Measurements from ENCODE around the gene DNAJC21.
"Not testable (repeated sequence)": the region's sequence is repeated elsewhere in the genome, so short reads cannot be mapped to it uniquely, and the experiment has no call there.

The DNAJC21 gene

DNA sequence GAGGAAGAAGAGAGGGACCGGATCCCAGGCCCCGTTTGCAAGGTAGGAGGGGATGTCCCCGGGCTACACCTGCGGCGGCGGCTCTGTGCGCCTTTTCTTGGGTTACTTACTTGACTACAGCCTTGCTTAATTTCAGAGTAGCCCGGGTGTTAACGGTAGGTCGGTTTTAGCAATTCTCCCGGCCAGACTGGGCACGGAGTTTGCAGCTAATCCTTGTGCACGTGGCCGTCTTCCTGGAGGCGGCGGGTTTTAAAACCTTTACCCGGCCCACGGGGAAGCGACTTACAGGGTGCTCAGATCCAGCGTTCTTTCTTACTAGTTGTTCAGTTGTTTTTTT, 13.5 kb upstream of the DNAJC21 start:
- H3K9me3 ChIP-seq (replicated peaks in 1 of 11): no peaks in the 10 kb centered on the region
- H3K9ac ChIP-seq: peak overlapping the region; percentile 87 to 98 (median 92)
- peaks cover 24 to 40% (median 32%) of the 10 kb centered on the region in 10 experiments for H3K4me1 ChIP-seq
- peaks cover 0 to 53% (median 26%) of the 10 kb centered on the region in 11 experiments; a peak in 17 of 22 replicates for H4K20me1 ChIP-seq
- no peaks in the 10 kb centered on the region for H3K27me3 ChIP-seq
- peaks cover 31 to 60% (median 55%) of the 10 kb centered on the region in 11 experiments for H3K36me3 ChIP-seq
- peak overlapping the region; percentile 84 to 100 (median 92) for H3K4me3 ChIP-seq
- peak overlapping the region; percentile 64 to 96 (median 90) for H3K27ac ChIP-seq
- TF ChIP-seq Cebpa-rat (IDR thresholded peaks at IDR 0.05): no peak
- peak overlapping the region; percentile 83 to 99 (median 89) for H3K4me2 ChIP-seq

DNA sequence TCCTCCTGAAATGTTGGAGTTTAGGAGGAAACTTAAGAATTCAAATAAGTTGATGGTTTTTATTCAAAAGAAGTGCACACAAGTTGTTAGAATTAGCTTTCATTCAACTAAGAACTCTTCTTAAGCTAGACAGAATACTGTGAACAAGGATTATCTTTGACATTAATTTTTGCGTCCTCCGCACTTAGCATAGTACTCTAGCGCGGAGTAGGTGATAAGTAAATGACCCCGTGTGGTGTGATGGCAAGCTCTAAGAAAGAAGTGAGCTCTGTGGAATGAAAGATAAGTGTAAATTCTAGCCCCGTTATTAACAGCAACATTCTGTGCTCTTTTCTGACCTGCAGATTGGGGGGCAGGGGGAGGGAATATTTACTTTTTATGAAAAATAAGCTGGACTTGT, 12.8 kb upstream of the DNAJC21 start:
- no peaks in the 10 kb centered on the region for H3K9me3 ChIP-seq (replicated peaks in 1 of 11)
- H3K4me1 ChIP-seq: peaks cover 24 to 40% (median 32%) of the 10 kb centered on the region in 10 experiments
- peak overlapping the region; percentile 84 to 100 (median 92) for H3K4me3 ChIP-seq
- H3K27ac ChIP-seq: peak overlapping the region; percentile 64 to 96 (median 90)
- H3K9ac ChIP-seq: peak overlapping the region; percentile 87 to 98 (median 92)
- peaks cover 0 to 57% (median 33%) of the 10 kb centered on the region in 11 experiments; a peak in 17 of 22 replicates for H4K20me1 ChIP-seq
- H3K4me2 ChIP-seq: peak overlapping the region; percentile 83 to 99 (median 89)
- H3K27me3 ChIP-seq: no peaks in the 10 kb centered on the region
- H3K36me3 ChIP-seq: peaks cover 31 to 60% (median 55%) of the 10 kb centered on the region in 11 experiments
- no peak for TF ChIP-seq Cebpa-rat (IDR thresholded peaks at IDR 0.05)

DNA sequence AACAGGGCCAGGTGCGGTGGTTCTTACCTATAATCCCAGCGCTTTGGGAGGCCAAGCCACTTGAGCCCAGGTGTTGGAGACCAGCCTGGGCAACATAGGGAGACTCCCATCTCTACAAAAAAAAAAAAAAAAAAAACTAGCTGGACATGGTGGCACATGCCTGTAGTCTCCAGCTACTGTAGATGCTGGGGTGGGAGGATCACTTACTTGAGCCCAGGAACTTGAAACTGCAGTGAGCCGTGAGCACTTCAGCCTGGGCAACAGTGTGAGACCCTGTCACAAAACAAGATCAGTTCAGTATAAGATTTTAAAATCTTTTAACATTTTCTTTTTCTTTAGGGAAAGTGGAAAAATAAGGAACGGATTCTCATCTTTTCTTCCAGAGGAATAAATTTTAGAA, 11.3 kb upstream of the DNAJC21 start:
- H3K27me3 ChIP-seq: no peaks in the 10 kb centered on the region
- peaks cover 38 to 61% (median 55%) of the 10 kb centered on the region in 11 experiments for H3K36me3 ChIP-seq
- no peaks in the 10 kb centered on the region for H3K9me3 ChIP-seq (replicated peaks in 1 of 11)
- peaks cover 0 to 69% (median 39%) of the 10 kb centered on the region in 11 experiments; a peak in 17 of 22 replicates for H4K20me1 ChIP-seq
- peaks cover 24 to 36% (median 31%) of the 10 kb centered on the region in 10 experiments for H3K4me1 ChIP-seq
- H3K27ac ChIP-seq: no peak overlapping the region
- H3K4me3 ChIP-seq: peak overlapping the region in 8 of 10 experiments; percentile 84 to 100 (median 91); a peak in 6 of 20 replicates
- H3K4me2 ChIP-seq: peak overlapping the region; percentile 83 to 99 (median 89); a peak in 20 of 22 replicates
- H3K9ac ChIP-seq: peak overlapping the region in 6 of 11 experiments; percentile 19 to 91 (median 33); a peak in 4 of 22 replicates
- TF ChIP-seq Cebpa-rat (IDR thresholded peaks at IDR 0.05): no peak

- no peak for TF ChIP-seq Cebpa-rat (IDR thresholded peaks at IDR 0.05)
- Histone ChIP-seq H3K27ac (no peak overlapping the region), H3K4me1 (peaks cover 17 to 36% (median 26%) of the 10 kb centered on the region in 10 experiments), H3K9me3 (replicated peaks in 1 of 11) (no peaks in the 10 kb centered on the region), H3K36me3 (peaks cover 49 to 69% (median 65%) of the 10 kb centered on the region in 11 experiments), H3K4me2 (no peak overlapping the region), H4K20me1 (peaks cover 0 to 74% (median 41%) of the 10 kb centered on the region in 11 experiments; a peak in 17 of 22 replicates), H3K9ac (no peak overlapping the region), H3K4me3 (no peak overlapping the region), H3K27me3 (no peaks in the 10 kb centered on the region)
Observed at GRCh38 chr5:34919077-34919476, 10.3 kb upstream of the DNAJC21 start.

GRCh38 chr5:34923256-34923655, 6.1 kb upstream of the DNAJC21 start:
- Histone ChIP-seq H3K4me1 (peaks cover 3 to 21% (median 14%) of the 10 kb centered on the region in 10 experiments; a peak in 19 of 20 replicates), H4K20me1 (peaks cover 0 to 87% (median 21%) of the 10 kb centered on the region in 11 experiments; a peak in 16 of 22 replicates), H3K4me2 (peak overlapping the region in 4 of 11 experiments; percentile 1 to 27 (median 3); a peak in 1 of 22 replicates), H3K9ac (peak overlapping the region in 1 of 11 experiments; percentile 37; a peak in 1 of 22 replicates), H3K36me3 (peaks cover 76 to 99% (median 95%) of the 10 kb centered on the region in 11 experiments)
- H3K9me3 ChIP-seq (replicated peaks in 1 of 11); H3K27ac ChIP-seq; H3K4me3 ChIP-seq; H3K27me3 ChIP-seq: not testable (repeated sequence)

DNA sequence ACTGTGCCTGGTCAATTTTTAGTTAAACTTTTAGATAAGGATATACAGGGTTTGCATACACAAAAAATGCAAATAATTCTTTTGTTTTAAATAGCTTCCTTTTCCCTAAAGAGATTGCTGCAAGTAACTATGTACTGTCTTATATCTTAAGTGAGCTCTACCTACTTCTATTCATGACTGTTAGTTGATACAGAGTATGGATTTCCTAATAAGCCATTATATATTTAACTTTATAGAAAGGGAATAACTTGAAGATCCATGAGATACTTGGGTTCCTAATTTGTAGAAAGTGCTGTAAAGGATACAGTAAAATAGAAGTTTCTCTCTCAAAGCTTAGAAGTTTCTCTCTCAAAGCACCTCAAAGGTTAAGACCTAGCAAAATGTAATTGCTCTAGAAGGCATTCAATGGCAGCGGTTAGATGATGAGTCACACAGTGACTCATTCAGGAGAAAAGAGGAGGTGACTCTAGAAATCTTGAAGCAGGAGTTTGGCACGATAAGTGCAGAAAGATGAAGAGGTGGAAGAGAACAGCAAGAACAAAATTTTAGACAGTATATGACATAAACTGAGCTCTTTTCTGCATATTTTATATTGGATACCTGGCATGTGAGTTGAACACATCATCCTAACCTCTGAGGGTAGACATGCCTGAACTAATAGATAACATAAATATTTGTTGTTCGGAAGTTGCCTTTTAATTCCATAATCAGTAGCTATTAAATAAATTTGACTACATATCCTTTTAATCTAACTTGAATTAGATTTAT, 5.5 kb upstream of the DNAJC21 start:
- peak overlapping the region in 1 of 11 experiments; percentile 37; a peak in 1 of 22 replicates for H3K9ac ChIP-seq
- no peaks in the 10 kb centered on the region for H3K9me3 ChIP-seq (replicated peaks in 1 of 11)
- peaks cover 0 to 85% (median 21%) of the 10 kb centered on the region in 11 experiments; a peak in 16 of 22 replicates for H4K20me1 ChIP-seq
- H3K4me3 ChIP-seq: no peak overlapping the region
- H3K4me1 ChIP-seq: peaks cover 10 to 27% (median 20%) of the 10 kb centered on the region in 10 experiments; a peak in 19 of 20 replicates
- H3K4me2 ChIP-seq: peak overlapping the region in 4 of 11 experiments; percentile 1 to 27 (median 3); a peak in 1 of 22 replicates
- peaks cover 74 to 93% (median 89%) of the 10 kb centered on the region in 11 experiments for H3K36me3 ChIP-seq
- H3K27me3 ChIP-seq: no peaks in the 10 kb centered on the region
- H3K27ac ChIP-seq: no peak overlapping the region
- TF ChIP-seq Cebpa-rat (IDR thresholded peaks at IDR 0.05): no peak

GRCh38 chr5:34924462-34924765, 4.9 kb upstream of the DNAJC21 start:
- no peak overlapping the region for H3K27ac ChIP-seq
- no peak overlapping the region for H3K4me3 ChIP-seq
- H3K9me3 ChIP-seq (replicated peaks in 1 of 11): no peaks in the 10 kb centered on the region
- H3K9ac ChIP-seq: no peak overlapping the region
- H4K20me1 ChIP-seq: peaks cover 0 to 80% (median 21%) of the 10 kb centered on the region in 11 experiments; a peak in 16 of 22 replicates
- H3K36me3 ChIP-seq: peaks cover 70 to 87% (median 84%) of the 10 kb centered on the region in 11 experiments
- H3K4me2 ChIP-seq: no peak overlapping the region
- H3K27me3 ChIP-seq: no peaks in the 10 kb centered on the region
- no peak for TF ChIP-seq Cebpa-rat (IDR thresholded peaks at IDR 0.05)
- H3K4me1 ChIP-seq: peaks cover 11 to 29% (median 20%) of the 10 kb centered on the region in 10 experiments; a peak in 19 of 20 replicates

DNA sequence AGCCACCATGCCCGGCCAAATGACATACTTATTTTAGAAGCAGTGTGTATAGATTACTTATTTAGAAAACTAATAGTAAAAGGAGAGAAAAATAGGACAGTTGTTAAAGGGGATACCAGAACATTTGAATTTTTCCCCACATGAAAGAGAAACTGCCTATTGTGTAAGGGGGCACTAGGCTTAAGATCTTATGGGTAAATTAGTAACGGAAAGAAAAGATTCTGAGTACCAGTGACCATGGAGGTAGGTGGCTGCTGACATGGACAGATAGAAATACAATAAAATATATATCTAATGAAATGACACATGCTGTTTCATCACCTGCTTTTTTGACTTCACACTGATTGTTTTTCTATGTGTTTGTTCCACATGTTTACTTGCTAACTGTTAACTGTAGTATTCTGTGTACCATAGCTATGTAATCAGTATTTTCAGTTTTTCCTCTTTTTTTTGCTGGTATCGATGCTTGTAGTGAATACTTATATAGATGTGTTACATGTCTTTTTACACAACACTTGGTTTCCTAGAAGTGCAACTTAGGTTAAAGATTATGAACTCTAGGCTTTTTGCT, 3.0 kb upstream of the DNAJC21 start:
- no peaks in the 10 kb centered on the region for H3K27me3 ChIP-seq

DNA sequence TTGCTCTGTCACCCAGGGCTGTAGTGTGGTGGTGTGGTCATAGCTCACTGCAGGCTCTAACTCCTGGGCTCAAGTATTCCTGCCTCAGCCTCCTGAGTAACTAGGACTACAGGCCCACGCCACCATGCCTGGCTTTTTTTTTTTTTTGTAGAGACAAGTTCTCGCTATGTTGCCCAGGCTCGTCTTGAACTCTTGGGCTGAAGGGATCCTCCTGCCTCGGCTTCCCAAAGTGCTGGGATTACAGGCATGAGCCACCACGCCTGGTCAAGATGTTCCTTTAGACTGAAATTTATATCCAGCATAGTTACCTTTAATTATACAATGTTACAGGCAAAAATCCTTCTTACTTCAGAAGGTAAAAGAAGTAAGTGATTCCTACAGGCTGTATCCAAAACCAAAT, 1.6 kb upstream of the DNAJC21 start:
- H3K4me3 ChIP-seq: no peak overlapping the region
- no peaks in the 10 kb centered on the region for H3K27me3 ChIP-seq
- H3K4me2 ChIP-seq: peak overlapping the region in 6 of 11 experiments; percentile 67 to 86 (median 75); a peak in 7 of 22 replicates
- TF ChIP-seq Cebpa-rat (IDR thresholded peaks at IDR 0.05): no peak
- peaks cover 0 to 79% (median 23%) of the 10 kb centered on the region in 11 experiments; a peak in 17 of 22 replicates for H4K20me1 ChIP-seq
- peaks cover 36 to 64% (median 53%) of the 10 kb centered on the region in 11 experiments for H3K36me3 ChIP-seq
- no peak overlapping the region for H3K9ac ChIP-seq
- peaks cover 24 to 43% (median 35%) of the 10 kb centered on the region in 10 experiments; a peak in 19 of 20 replicates for H3K4me1 ChIP-seq
- no peak overlapping the region for H3K27ac ChIP-seq
- H3K9me3 ChIP-seq (replicated peaks in 1 of 11): no peaks in the 10 kb centered on the region

More for the DNA sequence above, 3.0 kb upstream of the DNAJC21 start:
- H3K4me2 ChIP-seq: no peak overlapping the region
- H4K20me1 ChIP-seq: peaks cover 0 to 78% (median 19%) of the 10 kb centered on the region in 11 experiments; a peak in 16 of 22 replicates
- H3K4me3 ChIP-seq: no peak overlapping the region
- H3K9ac ChIP-seq: no peak overlapping the region
- no peaks in the 10 kb centered on the region for H3K9me3 ChIP-seq (replicated peaks in 1 of 11)
- H3K36me3 ChIP-seq: peaks cover 50 to 67% (median 64%) of the 10 kb centered on the region in 11 experiments
- H3K27ac ChIP-seq: no peak overlapping the region
- no peak for TF ChIP-seq Cebpa-rat (IDR thresholded peaks at IDR 0.05)
- H3K4me1 ChIP-seq: peaks cover 21 to 37% (median 29%) of the 10 kb centered on the region in 10 experiments; a peak in 19 of 20 replicates
